Activated CD8-positive, alpha-beta T cell treated with anti-CD3 and anti-CD28 coated beads for 36 hours (primary cell): Measurements from ENCODE around the gene LFNG. TPM values are rescaled to one million over a fixed set of nuclear protein-coding genes. Genes with fewer than 3 reads are reported as not detected.

Source experiments
- ATAC-seq: fragments of 200-7000 bp; cut with Tn5 transposase; one replicate; pipeline ENCODE4 v1.10.0; 2021; ENCODE audit warnings: mild to moderate bottlenecking, moderate library complexity
- CTCF ChIA-PET: fragments of 350-600 bp; sonication (Branson Sonifier 250); formaldehyde crosslinking; loops from one replicate; lab custom pipeline; 2021; ENCODE audit warnings: antibody characterized with exemption; lab: Charles Lee
- POLR2A ChIA-PET: fragments of 350-600 bp; sonication (Branson Sonifier 250); formaldehyde crosslinking; loops from one replicate; lab custom pipeline; 2021; ENCODE audit warnings: antibody characterized with exemption; lab: Charles Lee
- DNase-seq: peaks from one replicate; pipeline ENCODE4 v3.0.0-alpha.2; 2020
- H3K27ac Mint-ChIP-seq: one replicate; pipeline ENCODE4 v1.8.0; 2021; ENCODE audit warnings: mild to moderate bottlenecking, mixed read lengths
- H3K27me3 Mint-ChIP-seq: one replicate; pipeline ENCODE4 v1.8.0; 2021; ENCODE audit warnings: mixed read lengths
- H3K36me3 Mint-ChIP-seq: one replicate; pipeline ENCODE4 v1.8.0; 2021; ENCODE audit warnings: low read depth, mixed read lengths
- H3K4me1 Mint-ChIP-seq: one replicate; pipeline ENCODE4 v1.8.0; 2021; ENCODE audit warnings: low read depth, mixed read lengths
- H3K4me3 Mint-ChIP-seq: one replicate; pipeline ENCODE4 v1.8.0; 2021; ENCODE audit warnings: mild to moderate bottlenecking, moderate library complexity, mixed read lengths
- H3K9me3 Mint-ChIP-seq: one replicate; pipeline ENCODE4 v1.8.0; 2021; ENCODE audit warnings: mixed read lengths
- CTCF ChIP-seq: fragments of 200-600 bp; IDR thresholded peaks from one replicate; pipeline ENCODE4 v1.8.0; 2022; ENCODE audit warnings: antibody characterized with exemption, mild to moderate bottlenecking
- intact Hi-C: fragments of 100-400 bp; cut with micrococcal nuclease; formaldehyde crosslinking; loops from one replicate; pipeline ENCODE4 v1.10.0; 2022
- total RNA-seq, 2 experiments: library from RNA; stranded (reverse); gene quantifications; one replicate each; pipeline ENCODE4 v1.2.3, GENCODE V29; 2021

The LFNG gene
- total RNA-seq, 2 experiments from 2014 or later, result 50.6 TPM

DNA sequence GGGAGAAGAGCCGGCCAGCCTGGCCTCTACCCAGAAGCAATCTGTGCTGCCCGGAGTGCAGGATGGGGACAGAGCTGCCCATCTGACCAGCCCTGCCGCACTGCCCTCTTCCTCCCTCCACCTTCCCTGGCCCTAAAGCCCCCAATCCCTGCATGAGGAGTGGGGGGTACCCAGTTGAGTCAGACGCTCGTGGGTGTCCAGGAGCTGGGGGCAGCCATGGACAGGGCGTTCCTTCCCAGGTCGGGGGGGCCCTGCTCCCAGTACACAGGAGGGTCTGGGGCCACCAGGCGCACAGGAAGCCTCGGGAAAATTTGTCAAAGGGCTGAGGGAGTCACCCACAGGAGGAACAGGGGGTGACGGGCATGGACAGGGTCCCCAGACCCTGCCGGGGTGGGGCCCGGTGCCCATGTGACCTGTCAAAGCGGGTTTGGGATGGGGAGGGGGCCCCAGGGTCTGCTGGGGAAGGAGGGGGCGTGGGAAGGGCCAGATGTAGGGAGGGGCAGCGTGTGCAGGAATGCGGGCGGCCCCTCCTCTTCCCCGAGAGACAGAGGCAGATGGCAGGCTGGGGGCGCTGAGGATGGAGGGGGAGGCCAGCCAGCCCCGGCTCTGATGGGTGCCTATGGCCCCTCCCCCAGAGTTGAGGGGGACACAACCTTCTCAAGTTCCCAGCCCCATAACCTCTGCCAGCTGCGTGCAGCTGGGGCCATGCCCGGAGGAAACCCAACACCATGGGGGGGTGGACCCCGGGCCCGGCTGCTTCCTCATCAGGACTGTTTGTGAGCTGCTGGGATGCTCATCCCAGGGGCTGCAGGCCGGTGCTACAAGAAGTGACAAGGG lies 21.9 kb upstream of the LFNG start:
- H3K36me3 Mint-ChIP-seq, result no peaks in the 10 kb centered on the region
- peaks cover 4% of the 10 kb centered on the region for H3K27me3 Mint-ChIP-seq
- H3K4me3 Mint-ChIP-seq, result no peak overlapping the region
- POLR2A ChIA-PET, result no interaction called here
- DNase-seq (no peak), ATAC-seq (no peak)
- no peaks in the 10 kb centered on the region for H3K4me1 Mint-ChIP-seq
- H3K9me3 Mint-ChIP-seq, result no peaks in the 10 kb centered on the region
- CTCF ChIA-PET, result interaction anchor here (1.0 to 1.5 kb wide), 2 partner anchors 14 to 29 kb away, joined by 4 to 9 read pairs; no protein-coding TSS in a partner anchor
- no peak overlapping the region for H3K27ac Mint-ChIP-seq
- intact Hi-C loops, result no loop called here
- TF ChIP-seq CTCF, result no peak

GRCh38 chr7:2498708-2499107 lies 20.9 kb upstream of the LFNG start:
- no peaks in the 10 kb centered on the region for H3K36me3 Mint-ChIP-seq
- ChIA-PET POLR2A (no interaction called here), CTCF (interaction anchor here (1.0 to 1.5 kb wide), 2 partner anchors 15 to 30 kb away, joined by 4 to 9 read pairs; no protein-coding TSS in a partner anchor)
- no peak for TF ChIP-seq CTCF
- peaks cover 6% of the 10 kb centered on the region for H3K4me1 Mint-ChIP-seq
- ATAC-seq, result no peak
- no peak overlapping the region for H3K27ac Mint-ChIP-seq
- no peak overlapping the region for H3K4me3 Mint-ChIP-seq
- no peaks in the 10 kb centered on the region for H3K9me3 Mint-ChIP-seq
- H3K27me3 Mint-ChIP-seq, result peaks cover 4% of the 10 kb centered on the region
- no peak for DNase-seq
- intact Hi-C loops, result no loop called here

DNA sequence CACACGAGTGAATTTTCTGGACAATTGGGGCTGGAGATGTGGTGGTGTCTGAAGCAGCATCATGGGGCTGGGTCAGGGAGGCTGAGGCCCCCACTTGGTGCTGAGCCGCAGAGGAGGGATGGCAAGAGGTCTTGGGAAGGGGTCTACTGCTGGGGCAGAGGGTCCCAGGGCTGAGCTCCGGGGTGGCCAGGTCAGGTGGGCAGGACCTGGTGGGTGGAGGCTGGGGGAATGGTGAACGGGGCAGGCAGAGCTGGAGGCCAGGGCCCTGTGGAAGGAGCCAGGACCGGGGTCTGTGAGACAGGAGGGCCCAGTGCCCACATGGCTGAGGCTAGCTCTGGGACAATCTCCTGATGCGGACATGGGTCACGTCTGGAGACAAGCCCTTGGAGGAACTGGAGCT lies 20.4 kb upstream of the LFNG start:
- Mint-ChIP-seq H3K4me3 (no peak overlapping the region), H3K27ac (no peak overlapping the region), H3K9me3 (no peaks in the 10 kb centered on the region), H3K36me3 (no peaks in the 10 kb centered on the region), H3K4me1 (peaks cover 9% of the 10 kb centered on the region), H3K27me3 (peaks cover 4% of the 10 kb centered on the region)
- DNase-seq (no peak), ATAC-seq (no peak)
- TF ChIP-seq CTCF, result no peak
- ChIA-PET CTCF (interaction anchor here (0.8 to 1.5 kb wide), 3 partner anchors 16 to 171 kb away, joined by 3 to 9 read pairs (median 4); no protein-coding TSS in a partner anchor), POLR2A (interaction anchor here (0.7 kb wide), 1 partner anchor 9 kb away, joined by 3 read pairs; no protein-coding TSS in a partner anchor)
- intact Hi-C loops, result no loop called here

- no peak for ATAC-seq
- intact Hi-C loops, result no loop called here
- TF ChIP-seq CTCF, result no peak
- H3K27ac Mint-ChIP-seq, result no peak overlapping the region
- no peaks in the 10 kb centered on the region for H3K36me3 Mint-ChIP-seq
- no peak for DNase-seq
- peaks cover 9% of the 10 kb centered on the region for H3K4me1 Mint-ChIP-seq
- H3K4me3 Mint-ChIP-seq, result no peak overlapping the region
- no peaks in the 10 kb centered on the region for H3K9me3 Mint-ChIP-seq
- ChIA-PET POLR2A (interaction anchor here (0.7 kb wide), 1 partner anchor 9 kb away, joined by 3 read pairs; no protein-coding TSS in a partner anchor), CTCF (interaction anchor here (0.8 kb wide), 1 partner anchor 171 kb away, joined by 3 read pairs; no protein-coding TSS in a partner anchor)
- H3K27me3 Mint-ChIP-seq, result peaks cover 4% of the 10 kb centered on the region
Observed at GRCh38 chr7:2499719-2500430, 19.7 kb upstream of the LFNG start.
